Activated CD8-positive, alpha-beta memory T cell treated with anti-CD3 and anti-CD28 coated beads for 36 hours (primary cell): ENCODE results near the gene TM4SF1. TPM values are rescaled to one million over a fixed set of nuclear protein-coding genes. Genes with fewer than 3 reads are reported as not detected.
"Not testable (repeated sequence)": the region's sequence is repeated elsewhere in the genome, so short reads cannot be mapped to it uniquely, and the experiment has no call there.

ENCODE experiments used
- CTCF ChIA-PET: fragments of 350-600 bp; sonication (Branson Sonifier 250); formaldehyde crosslinking; loops from one replicate; lab custom pipeline; 2021; ENCODE audit warnings: antibody characterized with exemption; lab: Charles Lee
- POLR2A ChIA-PET: fragments of 350-600 bp; sonication (Branson Sonifier 250); formaldehyde crosslinking; loops from one replicate; lab custom pipeline; 2021; ENCODE audit warnings: antibody characterized with exemption; lab: Charles Lee
- total RNA-seq, 2 experiments: library from RNA; stranded (reverse); gene quantifications; one replicate each; pipeline ENCODE4 v1.2.3, GENCODE V29; 2021

TM4SF1 gene
- total RNA-seq, 2 experiments from 2014 or later = not detected

DNA sequence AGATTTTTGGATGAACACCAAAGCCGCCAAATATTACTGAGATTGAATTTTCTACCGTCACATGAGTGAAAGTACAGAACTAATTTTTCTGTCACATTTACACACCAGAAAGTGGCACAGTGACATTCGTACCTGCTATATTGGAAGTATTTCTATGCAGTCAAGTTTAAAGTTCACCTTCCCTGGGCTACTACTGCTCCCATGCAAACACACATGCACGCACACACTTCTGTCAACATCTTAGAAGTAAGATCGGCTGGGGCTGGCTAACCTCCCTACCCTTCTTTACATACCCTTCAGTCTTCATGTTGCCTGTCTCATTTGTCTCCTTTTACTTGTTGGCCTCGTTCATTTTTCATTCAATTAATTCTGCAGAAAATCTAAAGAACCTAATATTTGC is 19.0 kb upstream of the TM4SF1 start:
- CTCF ChIA-PET = no interaction called here
- POLR2A ChIA-PET = no interaction called here

DNA sequence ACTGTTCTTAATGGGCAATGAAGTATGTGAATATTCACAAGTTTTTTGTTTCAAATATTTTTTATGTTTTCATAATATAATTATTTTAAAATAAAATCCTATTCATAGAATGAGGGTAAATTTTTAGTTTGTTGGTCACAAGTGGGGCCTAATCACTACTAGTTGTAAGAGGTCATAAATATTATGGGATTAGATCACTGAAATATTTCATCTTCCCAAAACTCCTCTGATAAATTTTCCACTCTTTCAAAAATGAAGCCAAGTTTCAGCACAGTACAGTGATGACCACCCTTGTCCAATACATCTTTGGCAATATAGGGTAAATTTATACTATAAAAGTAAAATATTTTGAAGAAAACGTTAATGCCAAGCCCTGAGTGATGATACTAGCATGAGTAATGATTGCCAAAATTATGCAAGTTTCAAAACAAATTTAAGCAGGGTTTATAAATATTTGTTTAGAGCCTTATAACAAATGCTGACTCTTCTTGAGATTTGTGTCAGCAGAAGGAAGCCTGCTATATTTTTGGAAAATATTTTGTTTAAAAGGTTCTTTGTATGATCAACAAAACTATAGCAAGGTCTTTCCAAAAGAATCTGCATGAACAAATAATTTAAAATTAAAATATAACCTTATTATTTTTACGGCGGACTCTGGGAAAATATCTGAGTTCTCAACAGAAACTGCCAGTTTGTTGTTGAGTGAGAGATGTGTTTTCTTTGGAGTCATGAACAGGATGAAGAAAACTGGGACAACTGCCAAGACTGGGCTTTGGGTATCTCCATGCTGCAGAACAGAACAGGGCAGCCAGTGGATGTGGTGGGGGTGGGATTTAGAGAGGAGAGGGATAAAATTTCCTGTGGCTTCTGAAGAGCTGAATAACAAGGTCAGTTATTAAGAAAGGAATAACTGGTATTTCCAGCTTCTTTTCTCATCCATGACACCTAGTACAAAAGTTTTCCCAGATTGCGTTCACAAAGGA is 17.9 kb upstream of the TM4SF1 start:
- CTCF ChIA-PET = interaction anchor here (1.1 kb wide), 1 partner anchor 84 kb away, joined by 3 read pairs; no protein-coding TSS in a partner anchor
- POLR2A ChIA-PET = no interaction called here

DNA sequence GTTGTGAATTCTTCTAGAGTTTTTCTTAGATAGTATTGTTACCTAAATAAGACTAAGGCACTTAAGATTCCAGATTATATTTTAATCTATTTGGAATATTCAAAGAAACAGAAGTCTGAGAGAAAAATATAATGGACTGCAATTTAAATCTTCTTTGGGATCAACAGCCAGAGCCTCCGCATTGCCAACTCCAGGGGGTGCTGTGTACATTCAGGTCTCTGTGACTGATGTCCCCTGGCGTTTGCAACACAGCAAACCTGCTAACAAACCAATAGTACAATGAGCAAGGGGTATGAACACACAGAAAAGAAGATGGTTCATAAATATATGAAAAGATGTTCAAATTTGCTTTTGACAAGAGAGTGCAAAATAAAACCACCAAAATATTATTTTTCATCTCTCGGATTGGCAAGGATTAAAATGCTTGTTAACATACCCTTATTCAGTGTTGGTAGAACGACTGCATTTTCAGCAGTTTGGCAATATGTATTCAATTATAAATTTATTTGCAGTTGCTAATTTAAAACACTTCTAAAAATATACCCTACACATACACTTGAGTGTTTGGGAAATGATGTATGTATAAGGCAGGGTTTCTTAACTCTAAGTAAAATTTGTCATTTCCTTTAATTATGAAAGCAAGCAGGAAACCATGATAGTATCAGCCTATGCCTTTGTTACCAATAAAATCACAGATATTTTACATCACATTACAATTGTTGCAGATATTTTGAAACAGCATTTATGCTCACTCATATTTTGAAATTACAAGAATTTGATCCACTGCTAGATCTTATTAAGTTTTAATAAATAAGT is 16.1 kb upstream of the TM4SF1 start:
- CTCF ChIA-PET = no interaction called here
- POLR2A ChIA-PET = no interaction called here

- ChIA-PET POLR2A (no interaction called here), CTCF (no interaction called here)
These were observed 14.5 kb upstream of the TM4SF1 start for GRCh38 chr3:149391960-149392359.

GRCh38 chr3:149390772-149391212 is 13.3 kb upstream of the TM4SF1 start:
- ChIA-PET POLR2A (no interaction called here), CTCF (no interaction called here)

DNA sequence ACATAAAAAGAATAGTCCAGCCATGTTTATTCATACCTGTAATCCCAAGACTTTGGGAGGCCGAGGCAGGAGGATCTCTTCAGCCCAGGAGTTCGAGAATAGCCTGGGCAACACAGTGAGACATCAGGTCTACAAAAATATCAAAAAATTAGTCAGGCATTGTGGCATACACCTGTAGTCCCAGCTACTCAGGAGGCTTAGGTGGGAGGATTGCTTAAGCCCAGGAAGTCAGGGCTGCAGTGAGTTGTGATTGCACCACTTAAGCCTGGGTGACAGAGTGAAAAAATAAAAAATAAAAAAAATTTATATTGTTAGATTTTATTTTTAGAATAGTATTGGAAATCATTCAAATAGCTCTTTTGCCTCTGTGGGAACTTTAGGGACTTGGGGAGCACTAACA is 12.8 kb upstream of the TM4SF1 start:
- ChIA-PET POLR2A (no interaction called here), CTCF (no interaction called here)

DNA sequence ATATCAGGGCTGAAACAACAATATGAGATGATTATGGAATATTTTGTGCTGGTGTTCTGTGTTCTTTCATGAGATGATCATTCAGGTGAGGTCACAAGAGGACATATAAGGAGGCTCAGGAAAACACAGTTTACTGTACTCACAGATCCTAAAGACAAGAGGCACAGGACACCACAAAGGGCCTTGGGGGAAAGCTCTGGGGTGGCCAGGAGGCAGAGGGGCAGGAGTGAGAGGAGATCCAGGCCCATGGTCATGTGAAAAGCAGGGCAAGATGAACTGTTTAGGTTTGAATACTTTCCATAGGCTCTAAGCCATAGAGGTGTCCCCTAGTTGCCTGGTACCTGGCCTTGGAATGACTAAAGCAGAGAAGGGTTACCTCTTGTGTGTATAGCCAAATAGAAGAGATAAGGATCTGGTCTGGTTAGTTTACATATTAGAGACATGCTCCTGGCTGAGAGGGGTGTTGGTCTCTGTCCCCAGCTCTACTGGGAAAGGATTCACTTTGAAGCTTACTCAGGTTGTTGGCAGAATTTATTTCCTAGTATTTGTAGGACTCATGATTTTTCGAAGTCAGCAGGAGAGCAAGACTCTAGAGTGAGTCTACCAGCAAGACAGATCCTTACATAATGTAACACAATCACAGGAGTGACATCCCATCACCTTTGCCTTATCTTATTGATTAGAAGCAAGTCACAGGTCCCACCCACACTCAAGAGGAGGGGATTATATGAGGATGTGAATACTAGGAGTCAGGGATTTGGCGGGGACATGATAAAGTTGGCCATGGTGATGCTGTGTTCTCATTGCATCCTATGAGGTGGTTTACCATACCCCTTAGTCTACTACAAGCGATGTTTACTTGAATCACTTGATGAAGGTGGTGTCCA is 11.3 kb upstream of the TM4SF1 start:
- ChIA-PET POLR2A (interaction anchor here (0.6 kb wide), 1 partner anchor 1823 kb away, joined by 4 read pairs; no protein-coding TSS in a partner anchor), CTCF (no interaction called here)

DNA sequence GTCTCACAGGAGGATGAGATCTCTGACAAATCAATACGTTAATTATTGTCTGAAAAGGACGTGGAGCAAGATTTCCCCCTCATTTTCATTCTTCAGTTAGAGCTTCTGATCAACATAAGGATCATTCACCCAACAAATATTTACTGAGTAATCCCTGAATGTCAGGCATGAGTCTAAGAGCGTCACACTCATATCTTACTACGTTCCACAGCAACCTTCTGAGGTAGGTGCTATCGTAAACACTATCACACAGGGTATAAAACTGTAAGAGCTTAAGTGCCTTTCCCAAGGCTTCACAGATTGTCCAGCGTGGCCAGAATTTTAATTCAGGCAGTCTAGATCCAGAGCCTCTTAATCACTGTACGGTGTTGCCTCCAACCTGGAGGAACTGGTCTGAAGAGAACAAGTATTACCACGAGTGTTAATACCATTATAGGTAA is 10.6 kb upstream of the TM4SF1 start:
- ChIA-PET CTCF (no interaction called here), POLR2A (interaction anchor here (0.6 kb wide), 1 partner anchor 1823 kb away, joined by 4 read pairs; no protein-coding TSS in a partner anchor)

DNA sequence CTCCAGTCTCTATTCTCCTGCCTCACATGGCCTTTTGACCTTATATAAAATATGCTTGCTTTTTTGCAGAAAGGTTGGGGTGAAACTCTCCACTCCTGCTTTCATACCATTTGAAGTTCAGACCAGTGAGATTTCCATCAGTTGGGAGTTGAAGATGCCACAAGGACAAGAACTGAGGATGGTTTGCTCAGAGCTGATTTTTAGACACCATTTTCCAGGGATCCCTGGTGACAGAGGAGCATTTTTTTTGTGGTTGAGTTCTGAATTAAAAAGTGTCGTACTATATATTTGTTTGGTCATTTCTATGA is 8.8 kb upstream of the TM4SF1 start:
- CTCF ChIA-PET = no interaction called here
- POLR2A ChIA-PET = no interaction called here

- ChIA-PET POLR2A (no interaction called here), CTCF (no interaction called here)
These were observed 8.3 kb upstream of the TM4SF1 start for GRCh38 chr3:149385617-149386298.

- ChIA-PET CTCF (no interaction called here), POLR2A (no interaction called here)
These were observed 7.5 kb upstream of the TM4SF1 start for GRCh38 chr3:149384911-149385321.

DNA sequence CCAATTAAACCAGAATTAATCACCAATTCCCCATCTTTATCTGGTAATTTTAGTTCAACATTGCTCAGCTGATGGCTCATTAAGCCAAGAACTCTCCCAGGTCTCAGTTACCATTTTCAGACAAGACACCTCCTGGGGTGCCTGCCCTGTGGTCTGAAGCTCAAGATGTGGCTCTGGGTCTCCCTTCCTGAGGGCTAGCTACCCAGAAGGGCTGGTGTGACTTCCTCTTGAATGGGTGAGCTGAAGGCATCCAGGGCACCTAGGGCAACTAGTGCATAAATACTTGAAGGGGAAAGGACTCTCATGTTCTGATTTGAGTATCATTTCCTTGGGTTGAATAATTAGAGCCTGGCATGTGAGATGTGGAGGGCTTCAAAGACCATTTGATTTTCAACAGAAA is 6.7 kb upstream of the TM4SF1 start:
- CTCF ChIA-PET = no interaction called here
- POLR2A ChIA-PET = no interaction called here

DNA sequence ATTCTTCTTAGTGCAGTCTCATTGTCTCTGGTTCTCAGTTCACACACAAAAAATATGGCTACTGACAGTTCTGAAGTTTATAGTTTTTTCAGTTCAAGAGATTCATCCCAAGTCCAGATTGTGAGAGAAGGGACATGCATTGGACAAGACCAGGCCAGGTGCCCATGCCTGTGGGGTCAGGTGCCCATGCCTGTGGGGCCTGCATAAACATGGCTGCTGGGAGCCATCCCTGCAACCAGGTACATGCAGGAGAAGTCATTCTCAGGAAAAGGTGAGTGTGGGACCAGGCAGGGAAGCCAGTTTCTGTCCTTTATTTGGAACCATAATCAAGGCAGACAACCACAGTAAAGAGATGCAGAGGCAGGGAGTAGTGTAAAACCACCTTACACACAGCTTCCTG is 6.3 kb upstream of the TM4SF1 start:
- POLR2A ChIA-PET = no interaction called here

GRCh38 chr3:149382518-149382917 is 5.1 kb upstream of the TM4SF1 start:
- ChIA-PET CTCF (no interaction called here), POLR2A (no interaction called here)

More for the DNA sequence above, 6.3 kb upstream of the TM4SF1 start:
- CTCF ChIA-PET = no interaction called here

GRCh38 chr3:149382101-149382467 is 4.6 kb upstream of the TM4SF1 start:
- CTCF ChIA-PET = no interaction called here

DNA sequence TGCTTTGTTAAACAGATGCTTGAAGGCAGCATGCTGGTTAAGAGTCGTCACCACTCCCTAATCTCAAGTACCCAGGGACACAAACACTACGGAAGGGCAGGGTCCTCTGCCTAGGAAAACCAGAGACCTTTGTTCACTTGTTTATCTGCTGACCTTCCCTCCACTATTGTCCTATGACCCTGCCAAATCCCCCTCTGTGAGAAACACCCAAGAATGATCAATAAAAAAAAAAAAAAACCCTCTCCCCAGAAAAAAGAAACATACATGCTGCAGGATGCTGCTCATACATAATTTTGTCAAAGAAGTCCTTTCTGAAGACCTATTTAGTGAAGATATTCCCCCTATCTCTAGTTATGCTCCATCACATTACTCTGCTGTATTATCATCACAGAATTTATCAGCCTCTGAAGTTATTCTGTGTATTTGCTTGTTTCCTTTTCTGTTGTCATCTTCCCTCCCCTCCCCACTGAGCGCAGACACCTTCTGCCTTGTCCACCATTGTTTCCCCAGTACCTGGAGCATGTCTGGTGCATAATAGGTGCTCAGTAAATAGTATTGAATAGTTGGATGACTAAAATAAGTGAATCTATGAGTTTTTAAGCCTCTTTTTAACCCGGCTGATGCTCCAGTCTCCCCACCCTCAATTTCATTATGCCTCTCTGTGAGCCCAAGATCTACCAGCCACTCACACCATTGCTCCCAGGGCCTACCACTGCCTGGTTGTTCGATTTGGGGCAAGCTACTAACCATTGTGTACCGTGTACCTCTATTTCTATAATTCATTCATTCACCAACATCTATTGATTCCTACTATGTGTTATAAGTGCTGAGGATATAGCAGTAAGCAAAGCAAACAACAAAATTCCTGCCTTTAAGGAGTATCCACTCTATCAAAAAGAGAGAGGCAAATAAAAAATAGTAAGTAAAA is 4.0 kb upstream of the TM4SF1 start:
- CTCF ChIA-PET = no interaction called here
- POLR2A ChIA-PET = no interaction called here

More at GRCh38 chr3:149382101-149382467, 4.6 kb upstream of the TM4SF1 start:
- POLR2A ChIA-PET = no interaction called here

- POLR2A ChIA-PET, CTCF ChIA-PET: not testable (repeated sequence)
These were observed 2.8 kb upstream of the TM4SF1 start for GRCh38 chr3:149380220-149380619.
